T-helper 2 cell treated with Interferon-gamma antibody and Interleukin-4, amounts not matched to agents 5 μg/mL and 100 μg/mL, for 36 hours (primary cell): ENCODE measurements around the gene CLDN2.

Source experiments
- DNase-seq: peaks from one replicate; pipeline ENCODE4 v3.0.0; 2021; ENCODE audit warnings: low spot score
- H3K27ac Mint-ChIP-seq: one replicate; pipeline ENCODE4 v1.8.0; 2021; ENCODE audit warnings: mild to moderate bottlenecking, mixed read lengths
- H3K27me3 Mint-ChIP-seq: one replicate; pipeline ENCODE4 v1.8.0; 2021; ENCODE audit warnings: low read depth, mixed read lengths
- H3K36me3 Mint-ChIP-seq: one replicate; pipeline ENCODE4 v1.8.0; 2021; ENCODE audit warnings: low read depth, mixed read lengths
- H3K4me1 Mint-ChIP-seq: one replicate; pipeline ENCODE4 v1.8.0; 2021; ENCODE audit warnings: low read depth, mixed read lengths
- H3K4me3 Mint-ChIP-seq: one replicate; pipeline ENCODE4 v1.8.0; 2022; ENCODE audit warnings: mild to moderate bottlenecking, moderate library complexity, mixed read lengths
- H3K9me3 Mint-ChIP-seq: one replicate; pipeline ENCODE4 v1.8.0; 2021; ENCODE audit warnings: mixed read lengths

Gene CLDN2

DNA sequence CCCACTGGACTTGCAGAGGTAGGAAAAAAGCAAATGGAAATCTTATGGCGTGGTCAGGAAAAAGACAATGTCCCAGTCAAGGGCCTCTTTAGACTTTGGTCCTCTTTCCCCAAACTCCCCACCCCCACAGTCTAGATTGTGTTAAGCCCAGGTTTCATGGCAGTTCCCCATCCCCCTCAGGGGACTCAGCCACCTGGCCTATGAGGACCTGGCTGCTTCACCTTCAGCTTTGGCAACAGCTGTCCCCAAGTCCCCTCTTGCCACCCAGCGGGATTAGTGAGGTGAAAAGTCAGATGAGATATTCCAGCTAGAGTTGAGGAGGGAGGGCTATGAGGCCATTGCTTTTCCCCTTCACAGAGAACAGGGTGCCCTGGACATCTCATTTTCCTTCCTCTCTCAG, 17.5 kb upstream of the CLDN2 start:
- Mint-ChIP-seq H3K27ac (no peak overlapping the region), H3K9me3 (no peaks in the 10 kb centered on the region), H3K27me3 (no peaks in the 10 kb centered on the region), H3K36me3 (no peaks in the 10 kb centered on the region), H3K4me1 (no peaks in the 10 kb centered on the region), H3K4me3 (no peak overlapping the region)
- no peak for DNase-seq

DNA sequence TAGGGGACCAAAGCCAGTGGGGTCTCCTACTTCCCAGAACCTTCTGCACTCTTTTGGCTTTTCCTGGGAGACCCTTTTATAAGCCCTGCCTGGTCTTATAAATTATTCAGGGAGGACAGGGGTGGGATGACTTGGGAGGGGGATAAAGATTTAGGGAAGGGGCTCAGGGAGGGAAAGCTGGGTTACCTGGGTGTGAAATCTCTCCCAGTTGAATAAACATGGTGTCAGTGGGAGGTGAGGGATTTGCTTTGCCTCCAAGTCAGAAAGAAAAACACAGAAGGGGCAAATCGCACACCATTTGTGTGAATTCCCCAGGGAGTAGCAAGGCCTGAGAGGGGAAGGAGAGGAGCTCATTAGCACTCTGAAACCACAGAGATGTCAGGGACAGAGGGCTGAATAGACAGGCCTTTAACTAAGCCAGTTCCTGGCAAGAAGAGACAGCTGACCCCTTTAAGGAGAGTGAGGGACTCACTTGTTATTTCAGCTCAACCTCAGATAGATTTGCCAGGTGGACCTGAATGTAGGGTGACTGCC, 16.8 kb upstream of the CLDN2 start, which contains the start of gene RIPPLY1:
TSS of gene RIPPLY1 (minus strand) at position 51 of the 534 bp plus-strand sequence. CDS start 54 bp downstream, outside the sequence.
- H3K27ac Mint-ChIP-seq, result no peak within 1 kb of the TSS
- no peaks in the 10 kb centered on the region for H3K4me1 Mint-ChIP-seq
- DNase-seq, result no peak
- no peaks in the 10 kb centered on the region for H3K9me3 Mint-ChIP-seq
- no peaks in the 10 kb centered on the region for H3K36me3 Mint-ChIP-seq
- H3K4me3 Mint-ChIP-seq, result no peak within 1 kb of the TSS
- no peaks in the 10 kb centered on the region for H3K27me3 Mint-ChIP-seq

DNA sequence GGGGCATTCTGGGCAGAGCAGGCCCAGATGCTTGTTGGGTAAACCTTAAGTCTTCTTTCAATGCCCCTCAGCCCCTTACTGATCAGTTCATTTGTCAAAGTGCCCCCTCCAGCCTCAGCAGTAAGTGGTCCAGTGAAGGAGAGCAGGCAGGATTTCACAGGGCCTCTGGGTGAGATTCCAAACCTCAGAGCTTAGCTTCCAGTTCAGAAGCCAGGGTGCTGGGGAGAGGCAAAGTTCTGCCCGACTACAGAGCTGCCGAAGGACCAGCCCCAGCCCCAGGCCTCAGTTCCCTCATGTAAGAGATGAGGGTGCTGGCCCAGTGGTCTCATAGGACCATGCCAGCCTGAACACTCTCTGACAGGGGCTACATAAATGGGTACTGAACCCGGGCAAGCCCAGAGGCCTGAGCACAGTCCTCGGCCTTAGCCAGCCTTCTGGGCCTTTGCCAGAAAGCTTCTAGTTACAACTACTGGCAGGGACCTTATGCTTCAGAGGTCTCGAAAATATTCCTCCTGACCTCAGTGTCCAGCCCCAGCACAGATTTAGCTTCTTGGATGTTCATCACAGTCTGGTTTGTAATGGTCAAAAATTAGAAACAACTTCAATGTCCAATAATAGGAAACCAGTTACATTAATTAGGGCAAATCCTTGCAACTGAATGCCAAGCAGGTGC, 16.2 kb upstream of the CLDN2 start:
- Mint-ChIP-seq H3K4me3 (no peak overlapping the region), H3K27ac (no peak overlapping the region), H3K27me3 (no peaks in the 10 kb centered on the region), H3K9me3 (no peaks in the 10 kb centered on the region), H3K4me1 (no peaks in the 10 kb centered on the region), H3K36me3 (no peaks in the 10 kb centered on the region)
- no peak for DNase-seq

DNA sequence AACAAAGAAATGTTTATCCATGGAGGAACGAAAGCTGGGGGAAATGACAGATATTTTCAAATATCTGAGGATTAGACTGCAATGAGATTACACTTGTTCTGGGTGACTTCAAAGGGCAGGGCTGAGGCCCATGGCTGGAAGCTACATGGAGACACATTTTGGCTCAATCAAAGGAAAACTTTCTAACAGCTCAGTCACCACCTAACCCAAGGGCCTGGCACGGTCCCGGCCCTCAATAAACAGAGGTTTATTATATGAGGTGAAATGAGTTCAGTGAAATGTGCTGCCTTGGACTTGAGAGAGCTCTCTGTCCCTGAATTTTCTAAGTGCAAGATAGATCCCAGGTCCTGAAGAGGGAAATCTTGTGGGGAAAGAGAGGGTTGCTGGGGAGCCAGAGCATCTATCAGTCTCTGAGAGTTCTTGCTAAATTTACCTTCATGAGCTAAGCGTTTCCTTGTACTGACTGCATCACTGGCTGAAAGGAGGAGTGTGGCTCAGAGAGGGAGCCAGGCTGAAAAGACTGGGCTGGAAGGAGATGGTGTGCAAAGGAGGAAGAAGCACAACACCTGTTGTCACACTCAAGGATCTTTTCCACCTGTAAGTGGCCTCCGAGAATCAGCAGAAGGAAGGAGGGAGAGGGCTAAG, 15.0 kb upstream of the CLDN2 start:
- no peaks in the 10 kb centered on the region for H3K36me3 Mint-ChIP-seq
- H3K9me3 Mint-ChIP-seq, result no peaks in the 10 kb centered on the region
- no peak for DNase-seq
- H3K4me1 Mint-ChIP-seq, result no peaks in the 10 kb centered on the region
- no peaks in the 10 kb centered on the region for H3K27me3 Mint-ChIP-seq
- no peak overlapping the region for H3K27ac Mint-ChIP-seq
- H3K4me3 Mint-ChIP-seq, result no peak overlapping the region

DNA sequence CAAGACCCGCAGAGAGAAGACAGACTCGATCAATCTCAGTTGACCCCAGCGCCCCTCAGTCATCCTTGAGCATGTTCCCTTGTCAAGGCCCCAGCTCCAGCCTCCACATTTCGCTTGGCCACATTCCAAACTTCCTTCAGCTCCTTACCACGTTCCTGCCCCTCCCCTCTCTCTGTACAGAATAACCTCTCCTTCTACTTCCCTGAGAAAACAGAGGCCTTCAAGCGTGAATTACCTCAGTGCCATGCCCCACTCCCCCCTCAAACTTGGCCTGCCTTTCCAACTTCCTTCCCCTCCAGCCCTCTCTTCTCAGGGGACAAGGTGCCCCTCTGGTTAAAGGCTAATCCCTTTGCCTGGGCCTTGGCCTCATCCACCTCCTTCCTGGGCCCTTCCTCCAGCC, 13.8 kb upstream of the CLDN2 start:
- H3K4me1 Mint-ChIP-seq, result no peaks in the 10 kb centered on the region
- no peak overlapping the region for H3K27ac Mint-ChIP-seq
- no peak overlapping the region for H3K4me3 Mint-ChIP-seq
- H3K36me3 Mint-ChIP-seq, result no peaks in the 10 kb centered on the region
- no peak for DNase-seq
- H3K9me3 Mint-ChIP-seq, result no peaks in the 10 kb centered on the region
- no peaks in the 10 kb centered on the region for H3K27me3 Mint-ChIP-seq

DNA sequence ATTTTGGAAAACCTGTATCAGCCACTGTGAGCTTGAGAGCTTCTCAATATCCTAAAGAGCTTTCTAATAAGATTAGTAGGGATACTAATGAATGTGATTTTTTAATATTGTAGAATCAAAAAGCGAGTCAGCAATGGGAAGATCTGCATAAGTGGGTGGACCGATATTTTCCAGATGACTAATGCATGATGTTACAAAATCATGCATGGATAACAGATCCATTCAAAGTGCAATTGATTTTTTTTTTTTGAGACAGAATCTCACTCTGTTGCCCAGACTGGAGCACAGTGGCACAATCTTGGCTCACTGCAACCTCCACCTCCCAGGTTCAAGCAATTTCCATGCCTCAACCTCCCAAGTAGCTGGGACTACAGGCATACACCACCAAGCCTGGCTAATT, 7.3 kb upstream of the CLDN2 start:
- Mint-ChIP-seq H3K4me1 (no peaks in the 10 kb centered on the region), H3K4me3 (no peak overlapping the region), H3K9me3 (no peaks in the 10 kb centered on the region), H3K27me3 (peaks cover 12% of the 10 kb centered on the region), H3K36me3 (no peaks in the 10 kb centered on the region), H3K27ac (no peak overlapping the region)
- DNase-seq, result no peak

DNA sequence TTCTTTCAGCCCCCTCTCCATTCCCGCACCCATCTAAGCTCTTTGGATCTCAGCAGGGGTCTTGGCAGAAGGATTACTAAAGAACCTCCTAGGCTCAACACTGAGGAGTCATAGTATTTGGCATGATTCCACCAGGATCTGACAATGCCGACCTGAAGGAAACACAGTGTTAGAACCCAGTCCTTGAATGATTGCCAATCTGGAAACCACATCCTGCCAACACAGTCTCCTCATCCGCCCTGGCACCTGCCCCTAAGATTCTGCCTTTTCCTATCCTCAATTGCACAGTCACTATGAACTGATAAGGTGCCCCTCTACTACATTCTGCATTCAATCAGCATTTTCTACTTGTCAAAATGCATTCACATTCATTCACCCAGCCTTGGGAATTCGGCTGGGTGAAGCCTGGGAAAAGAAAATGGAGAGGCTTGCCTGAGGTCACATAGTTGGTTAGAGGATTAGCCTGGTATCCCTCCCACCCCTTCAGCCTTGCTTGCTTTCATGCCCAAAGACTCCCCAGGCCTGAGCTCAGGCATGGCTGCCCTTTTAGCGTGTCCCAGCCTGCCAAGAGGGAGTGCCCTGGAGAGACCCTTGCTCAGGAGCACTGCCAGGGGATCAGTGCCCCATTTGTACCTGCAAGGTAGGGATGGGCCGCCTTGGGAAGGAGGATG, 2.2 kb upstream of the CLDN2 start:
- Mint-ChIP-seq H3K4me1 (no peaks in the 10 kb centered on the region), H3K4me3 (no peak overlapping the region), H3K9me3 (no peaks in the 10 kb centered on the region), H3K27me3 (peaks cover 12% of the 10 kb centered on the region), H3K27ac (no peak overlapping the region), H3K36me3 (no peaks in the 10 kb centered on the region)
- no peak for DNase-seq

DNA sequence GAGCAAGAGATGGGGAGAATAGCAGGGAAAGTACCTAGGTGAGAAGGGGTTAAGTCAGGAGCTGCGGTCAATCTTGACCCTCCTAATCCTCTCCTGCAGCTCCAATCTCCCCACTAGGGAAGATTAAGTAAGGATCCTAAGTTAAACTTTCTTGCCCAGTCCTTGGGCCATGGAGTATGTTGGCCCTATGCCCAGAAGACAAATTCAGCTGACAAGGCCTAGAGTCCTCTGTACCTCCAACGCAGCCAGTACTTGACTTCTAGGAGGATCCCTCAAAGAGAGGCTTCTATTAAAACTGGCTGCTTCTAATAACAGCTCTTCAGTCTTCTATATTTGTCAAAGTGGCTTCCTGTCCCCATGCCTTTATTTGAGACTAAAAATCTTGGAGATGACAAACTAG, 1.4 kb downstream of the CLDN2 start:
- no peak for DNase-seq
- no peaks in the 10 kb centered on the region for H3K36me3 Mint-ChIP-seq
- H3K4me3 Mint-ChIP-seq, result no peak overlapping the region
- H3K9me3 Mint-ChIP-seq, result no peaks in the 10 kb centered on the region
- peaks cover 4% of the 10 kb centered on the region for H3K27me3 Mint-ChIP-seq
- no peak overlapping the region for H3K27ac Mint-ChIP-seq
- no peaks in the 10 kb centered on the region for H3K4me1 Mint-ChIP-seq

DNA sequence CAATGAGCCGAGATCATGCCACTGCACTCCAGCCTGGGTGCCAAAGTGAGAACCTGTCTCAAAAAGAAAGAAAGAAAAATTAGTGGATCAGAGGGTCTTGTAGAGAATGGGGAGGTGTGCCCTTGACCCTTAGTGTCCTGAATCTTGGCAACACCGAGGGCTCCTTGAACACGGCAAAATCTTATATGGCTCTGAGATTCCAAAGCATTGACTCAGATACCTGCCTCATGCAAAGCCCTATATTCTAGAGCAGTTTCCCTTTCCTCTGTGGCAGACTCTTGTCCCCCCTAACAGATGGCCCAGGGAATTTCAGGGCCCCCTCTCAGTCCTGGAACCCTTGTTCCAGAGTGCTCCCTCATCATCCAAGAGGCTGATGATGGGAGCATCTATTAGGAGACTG, 6.8 kb downstream of the CLDN2 start:
- Mint-ChIP-seq H3K27me3 (no peaks in the 10 kb centered on the region), H3K4me3 (no peak overlapping the region), H3K36me3 (no peaks in the 10 kb centered on the region), H3K27ac (no peak overlapping the region), H3K4me1 (no peaks in the 10 kb centered on the region), H3K9me3 (no peaks in the 10 kb centered on the region)
- no peak for DNase-seq

DNA sequence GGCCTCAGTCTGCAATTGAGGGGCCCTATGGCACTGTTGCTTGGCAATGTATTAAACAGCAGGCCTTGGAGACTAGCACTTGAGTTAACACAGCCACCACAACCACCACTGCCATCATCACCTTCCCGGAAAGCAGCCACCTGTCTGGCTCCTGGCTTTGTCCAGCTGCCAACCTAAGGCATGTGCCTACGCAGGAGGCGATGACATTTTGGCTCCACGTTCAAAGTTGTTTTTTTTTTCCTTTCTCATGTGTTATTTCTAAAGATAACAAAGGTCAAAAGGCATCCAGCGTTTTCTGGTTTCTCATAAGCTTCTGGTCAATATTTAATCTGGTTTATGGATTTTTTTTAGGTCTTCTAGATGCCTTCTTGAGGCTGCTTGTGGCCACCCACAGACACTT, 7.5 kb downstream of the CLDN2 start:
- DNase-seq, result no peak
- Mint-ChIP-seq H3K4me3 (no peak overlapping the region), H3K4me1 (no peaks in the 10 kb centered on the region), H3K36me3 (no peaks in the 10 kb centered on the region), H3K27ac (no peak overlapping the region), H3K27me3 (no peaks in the 10 kb centered on the region), H3K9me3 (no peaks in the 10 kb centered on the region)

DNA sequence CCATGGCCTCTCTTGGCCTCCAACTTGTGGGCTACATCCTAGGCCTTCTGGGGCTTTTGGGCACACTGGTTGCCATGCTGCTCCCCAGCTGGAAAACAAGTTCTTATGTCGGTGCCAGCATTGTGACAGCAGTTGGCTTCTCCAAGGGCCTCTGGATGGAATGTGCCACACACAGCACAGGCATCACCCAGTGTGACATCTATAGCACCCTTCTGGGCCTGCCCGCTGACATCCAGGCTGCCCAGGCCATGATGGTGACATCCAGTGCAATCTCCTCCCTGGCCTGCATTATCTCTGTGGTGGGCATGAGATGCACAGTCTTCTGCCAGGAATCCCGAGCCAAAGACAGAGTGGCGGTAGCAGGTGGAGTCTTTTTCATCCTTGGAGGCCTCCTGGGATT, 8.0 kb downstream of the CLDN2 start:
- Mint-ChIP-seq H3K4me3 (no peak overlapping the region), H3K27me3 (no peaks in the 10 kb centered on the region), H3K9me3 (no peaks in the 10 kb centered on the region), H3K27ac (no peak overlapping the region), H3K36me3 (no peaks in the 10 kb centered on the region), H3K4me1 (no peaks in the 10 kb centered on the region)
- no peak for DNase-seq

DNA sequence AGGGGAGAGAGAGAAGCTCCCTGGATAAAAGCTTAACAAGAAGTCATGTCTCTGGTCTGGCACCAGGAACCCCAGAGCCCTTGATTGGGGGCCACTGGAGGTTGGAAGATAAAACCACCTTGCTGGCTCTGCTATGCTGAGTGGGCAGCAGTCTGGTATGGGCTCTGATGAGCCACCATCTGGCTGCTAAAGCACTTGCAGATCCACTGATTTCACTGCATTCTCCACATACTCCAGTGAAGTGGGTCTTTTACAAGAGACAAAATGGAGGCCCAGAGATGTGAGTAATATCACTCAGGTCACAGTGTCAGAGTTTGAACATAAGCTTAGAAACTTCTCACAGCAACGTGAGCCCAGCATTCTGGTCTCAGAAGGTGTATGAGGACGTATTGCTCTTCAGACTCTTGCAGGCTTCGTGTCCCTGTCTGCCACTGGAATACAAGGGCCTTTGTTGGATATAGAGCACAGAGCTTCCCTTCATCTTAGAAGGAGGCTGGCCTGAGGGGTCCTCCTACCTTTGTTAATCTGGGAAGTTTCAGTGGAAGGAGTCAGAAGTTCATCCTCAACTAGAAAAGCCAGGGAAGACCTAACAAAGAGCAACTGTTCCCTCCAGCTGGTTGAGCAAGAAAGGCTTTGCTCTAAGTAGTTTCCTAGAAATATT, 11.8 kb downstream of the CLDN2 start:
- H3K27me3 Mint-ChIP-seq, result no peaks in the 10 kb centered on the region
- DNase-seq, result no peak

DNA sequence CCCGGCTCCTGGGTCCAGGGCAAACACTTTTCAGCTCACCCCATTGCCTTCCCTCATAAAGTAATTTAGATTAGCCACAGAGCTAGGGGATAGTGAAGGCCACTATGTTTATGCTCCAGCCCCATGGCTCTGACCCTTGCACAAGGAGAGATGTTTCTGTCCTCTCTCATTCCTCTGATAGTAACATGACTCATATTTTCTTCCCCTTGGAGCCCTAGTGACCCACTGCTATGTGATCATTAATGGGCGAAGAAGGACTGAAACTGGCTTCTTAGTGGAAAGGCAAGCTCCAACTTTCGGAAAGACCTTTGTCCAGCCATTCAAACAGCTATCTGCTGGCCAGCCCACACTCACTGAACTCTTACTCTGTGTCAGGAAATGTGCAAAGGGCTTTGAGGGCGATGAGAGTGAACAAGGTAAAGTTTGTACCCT, 12.3 kb downstream of the CLDN2 start:
- Mint-ChIP-seq H3K27ac (no peak overlapping the region), H3K9me3 (no peaks in the 10 kb centered on the region), H3K36me3 (no peaks in the 10 kb centered on the region), H3K4me1 (no peaks in the 10 kb centered on the region), H3K4me3 (no peak overlapping the region), H3K27me3 (no peaks in the 10 kb centered on the region)
- no peak for DNase-seq

More for the DNA sequence above, 11.8 kb downstream of the CLDN2 start:
- H3K4me1 Mint-ChIP-seq, result no peaks in the 10 kb centered on the region
- no peak overlapping the region for H3K4me3 Mint-ChIP-seq
- no peak overlapping the region for H3K27ac Mint-ChIP-seq
- no peaks in the 10 kb centered on the region for H3K36me3 Mint-ChIP-seq
- no peaks in the 10 kb centered on the region for H3K9me3 Mint-ChIP-seq
